HepG2 (cell line): ENCODE measurements around the gene OGFOD3. TPM values are rescaled to one million over a fixed set of nuclear protein-coding genes. Genes with fewer than 3 reads are reported as not detected.

ENCODE experiments used
- BHLHE40 ChIP-seq: IDR thresholded peaks from 2 replicates; pipeline ENCODE4 v1.6.1; 2011; ENCODE audit warnings: low read length, improper control_type of control experiment
- CC2D1A ChIP-seq: sonication (generic); formaldehyde crosslinking; IDR thresholded peaks from 2 replicates; pipeline ENCODE4 v1.8.1; 2023; ENCODE audit warnings: mild to moderate bottlenecking, missing genetic modification reagents
- GZF1 ChIP-seq: sonication (generic); formaldehyde crosslinking; IDR thresholded peaks from 2 replicates; pipeline ENCODE4 v1.5.1; 2020; ENCODE audit warnings: mild to moderate bottlenecking, missing genetic modification reagents
- JUN ChIP-seq: sonication (generic); formaldehyde crosslinking; IDR thresholded peaks from 2 replicates; pipeline ENCODE4 v1.4.0; 2020; ENCODE audit warnings: mild to moderate bottlenecking, missing genetic modification reagents
- RARA ChIP-seq: IDR thresholded peaks from 2 replicates; pipeline ENCODE4 v1.6.1; 2016; ENCODE audit warnings: missing genetic modification reagents, missing compliant biosample characterization
- TBX3 ChIP-seq: fragments of 450-650 bp; IDR thresholded peaks from 2 replicates; pipeline ENCODE4 v1.6.1; 2017; ENCODE audit warnings: antibody characterized with exemption, mild to moderate bottlenecking, inconsistent platforms, borderline replicate concordance
- TGIF2 ChIP-seq: IDR thresholded peaks from 2 replicates; pipeline ENCODE4 v1.6.1; 2016; ENCODE audit warnings: control low read depth, missing compliant biosample characterization
- ZFP91 ChIP-seq: sonication (generic); formaldehyde crosslinking; IDR thresholded peaks from 2 replicates; pipeline ENCODE4 v1.9.0; 2022; ENCODE audit warnings: missing genetic modification reagents, mild to moderate bottlenecking, borderline replicate concordance
- ZNF143 ChIP-seq: sonication (generic); formaldehyde crosslinking; IDR thresholded peaks from 2 replicates; pipeline ENCODE4 v1.4.0; 2020; ENCODE audit warnings: missing genetic modification reagents
- polyA plus RNA-seq, 8 experiments: library from polyadenylated mRNA; depleted of rRNA in 3 of 8; stranded (reverse) in 7 of 8; unstranded in 1 of 8; fragments of >200 nt; fragmentation: Illumina TruSeq in 4 of 8; extraction: Trizol in 4 of 8; gene quantifications; 2 replicates each; pipeline versions ENCODE4 v1.2.1 to v1.2.3, GENCODE V29; 2011 to 2016; ENCODE audit warnings: low read depth in 4 of 8, missing spikeins in 1 of 8, mixed read lengths in 1 of 8; ENCODE audit not compliant: insufficient read depth in 1 of 8
- total RNA-seq, 5 experiments: library from RNA; depleted of rRNA; stranded (reverse); fragments of >200 nt; fragmentation: Illumina TruSeq; extraction: Trizol; gene quantifications; 2 replicates each; pipeline ENCODE4 v1.2.3, GENCODE V29; 2016; ENCODE audit warnings: low read depth in 1 of 5
- TF ChIP-seq, protein P1 (sequence below), 2 experiments: sonication (generic) in 1 of 2; formaldehyde crosslinking in 1 of 2; IDR thresholded peaks; 2 replicates each; pipeline versions ENCODE4 v1.4.0 to v1.6.1; 2018 to 2020; ENCODE audit warnings: missing genetic modification reagents in 2 of 2, borderline replicate concordance in 1 of 2, low read depth in 1 of 2, mild to moderate bottlenecking in 1 of 2, missing biosample characterization in 1 of 2
- TF ChIP-seq, protein P2 (sequence below): IDR thresholded peaks from 2 replicates; pipeline ENCODE4 v1.6.1; 2016
- TF ChIP-seq, protein P3 (sequence below), 2 experiments: fragments of 450-650 bp in 1 of 2; sonication (generic) in 1 of 2; formaldehyde crosslinking in 1 of 2; IDR thresholded peaks; 2 replicates each; pipeline versions ENCODE4 v1.6.1 to v1.8.0; 2016 to 2022; ENCODE audit warnings: antibody characterized with exemption in 1 of 2, mild to moderate bottlenecking in 1 of 2, missing genetic modification reagents in 1 of 2

Gene OGFOD3
- total and polyA plus RNA-seq, 2 of the 13 experiments (the other 11 are each of a cell fraction or from before 2014, with no cell fraction given): 40.0 to 42.1 TPM

DNA sequence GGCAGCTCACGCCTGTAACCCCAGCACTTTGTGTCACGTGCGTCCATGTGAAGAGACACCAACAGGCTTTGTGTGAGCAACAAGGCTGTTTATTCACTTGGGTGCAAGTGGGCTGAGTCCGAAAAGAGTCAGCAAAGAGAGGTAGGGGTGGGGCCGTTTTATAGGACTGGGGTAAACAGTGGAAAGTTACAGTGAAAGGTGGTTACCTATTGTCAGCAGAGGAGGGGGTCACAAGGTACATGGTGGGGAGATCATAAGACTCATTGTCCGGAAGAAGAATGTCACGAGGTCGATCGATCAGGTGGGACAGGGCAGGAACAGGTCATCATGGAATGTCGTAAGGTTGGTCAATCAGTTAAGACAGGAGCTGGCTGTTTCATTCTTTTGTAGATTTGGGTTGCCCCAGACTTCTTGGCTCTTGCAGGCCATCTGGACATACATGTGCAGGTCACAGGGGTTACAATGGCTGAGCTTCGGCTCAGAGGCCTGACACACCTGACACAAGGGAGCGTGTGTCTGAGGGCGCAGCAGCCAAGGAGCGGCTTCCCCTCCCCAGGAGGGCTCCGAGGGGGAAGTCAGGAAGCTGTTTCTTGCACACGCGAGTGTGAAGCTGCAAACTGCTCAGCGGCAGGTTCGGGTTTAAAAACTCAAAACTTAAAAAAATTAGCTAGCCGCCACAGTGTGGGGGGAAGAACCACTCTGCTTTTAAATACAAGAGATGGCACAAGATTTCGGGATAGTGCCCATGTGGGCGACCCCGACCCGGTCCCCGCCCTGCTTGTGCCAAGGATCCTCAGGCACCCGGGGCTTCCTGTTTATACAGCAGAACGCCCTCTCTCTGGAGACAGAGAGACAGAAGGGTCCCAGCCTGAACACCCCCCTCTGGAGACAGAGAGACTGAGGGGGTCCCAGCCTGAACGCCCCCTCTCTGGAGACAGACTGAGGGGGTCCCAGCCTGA lies 71.8 kb downstream of the OGFOD3 start (continued):
- TF ChIP-seq, protein P1, sequence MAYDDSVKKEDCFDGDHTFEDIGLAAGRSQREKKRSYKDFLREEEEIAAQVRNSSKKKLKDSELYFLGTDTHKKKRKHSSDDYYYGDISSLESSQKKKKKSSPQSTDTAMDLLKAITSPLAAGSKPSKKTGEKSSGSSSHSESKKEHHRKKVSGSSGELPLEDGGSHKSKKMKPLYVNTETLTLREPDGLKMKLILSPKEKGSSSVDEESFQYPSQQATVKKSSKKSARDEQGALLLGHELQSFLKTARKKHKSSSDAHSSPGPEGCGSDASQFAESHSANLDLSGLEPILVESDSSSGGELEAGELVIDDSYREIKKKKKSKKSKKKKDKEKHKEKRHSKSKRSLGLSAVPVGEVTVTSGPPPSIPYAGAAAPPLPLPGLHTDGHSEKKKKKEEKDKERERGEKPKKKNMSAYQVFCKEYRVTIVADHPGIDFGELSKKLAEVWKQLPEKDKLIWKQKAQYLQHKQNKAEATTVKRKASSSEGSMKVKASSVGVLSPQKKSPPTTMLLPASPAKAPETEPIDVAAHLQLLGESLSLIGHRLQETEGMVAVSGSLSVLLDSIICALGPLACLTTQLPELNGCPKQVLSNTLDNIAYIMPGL (CRISPR knock-in tag; IDR thresholded peaks at IDR 0.05; ENCODE audit: borderline replicate concordance in 1 of 2, low read depth in 1 of 2): peak in 1 of 2 experiments; percentile 77; a peak in 2 of 4 replicates
- peak; percentile 63; the same call in 1 of the 2 replicates for TF ChIP-seq GZF1 (CRISPR knock-in tag)
- TF ChIP-seq BHLHE40: peak; percentile 96
- TF ChIP-seq RARA (CRISPR knock-in tag): peak; percentile 100
- TF ChIP-seq, protein P2, sequence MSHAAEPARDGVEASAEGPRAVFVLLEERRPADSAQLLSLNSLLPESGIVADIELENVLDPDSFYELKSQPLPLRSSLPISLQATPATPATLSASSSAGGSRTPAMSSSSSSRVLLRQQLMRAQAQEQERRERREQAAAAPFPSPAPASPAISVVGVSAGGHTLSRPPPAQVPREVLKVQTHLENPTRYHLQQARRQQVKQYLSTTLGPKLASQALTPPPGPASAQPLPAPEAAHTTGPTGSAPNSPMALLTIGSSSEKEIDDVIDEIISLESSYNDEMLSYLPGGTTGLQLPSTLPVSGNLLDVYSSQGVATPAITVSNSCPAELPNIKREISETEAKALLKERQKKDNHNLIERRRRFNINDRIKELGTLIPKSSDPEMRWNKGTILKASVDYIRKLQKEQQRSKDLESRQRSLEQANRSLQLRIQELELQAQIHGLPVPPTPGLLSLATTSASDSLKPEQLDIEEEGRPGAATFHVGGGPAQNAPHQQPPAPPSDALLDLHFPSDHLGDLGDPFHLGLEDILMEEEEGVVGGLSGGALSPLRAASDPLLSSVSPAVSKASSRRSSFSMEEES (CRISPR knock-in tag): peak; percentile 100
- TF ChIP-seq ZFP91 (CRISPR knock-in tag): peak; percentile 54; the same call in 1 of the 2 replicates
- TF ChIP-seq CC2D1A: no peak
- peak; percentile 89 for TF ChIP-seq JUN (CRISPR knock-in tag)
- peak; percentile 84; the same call in 1 of the 2 replicates for TF ChIP-seq TGIF2 (CRISPR knock-in tag)
- peak; percentile 52; the same call in 1 of the 2 replicates for TF ChIP-seq ZNF143
- TF ChIP-seq, protein P3, sequence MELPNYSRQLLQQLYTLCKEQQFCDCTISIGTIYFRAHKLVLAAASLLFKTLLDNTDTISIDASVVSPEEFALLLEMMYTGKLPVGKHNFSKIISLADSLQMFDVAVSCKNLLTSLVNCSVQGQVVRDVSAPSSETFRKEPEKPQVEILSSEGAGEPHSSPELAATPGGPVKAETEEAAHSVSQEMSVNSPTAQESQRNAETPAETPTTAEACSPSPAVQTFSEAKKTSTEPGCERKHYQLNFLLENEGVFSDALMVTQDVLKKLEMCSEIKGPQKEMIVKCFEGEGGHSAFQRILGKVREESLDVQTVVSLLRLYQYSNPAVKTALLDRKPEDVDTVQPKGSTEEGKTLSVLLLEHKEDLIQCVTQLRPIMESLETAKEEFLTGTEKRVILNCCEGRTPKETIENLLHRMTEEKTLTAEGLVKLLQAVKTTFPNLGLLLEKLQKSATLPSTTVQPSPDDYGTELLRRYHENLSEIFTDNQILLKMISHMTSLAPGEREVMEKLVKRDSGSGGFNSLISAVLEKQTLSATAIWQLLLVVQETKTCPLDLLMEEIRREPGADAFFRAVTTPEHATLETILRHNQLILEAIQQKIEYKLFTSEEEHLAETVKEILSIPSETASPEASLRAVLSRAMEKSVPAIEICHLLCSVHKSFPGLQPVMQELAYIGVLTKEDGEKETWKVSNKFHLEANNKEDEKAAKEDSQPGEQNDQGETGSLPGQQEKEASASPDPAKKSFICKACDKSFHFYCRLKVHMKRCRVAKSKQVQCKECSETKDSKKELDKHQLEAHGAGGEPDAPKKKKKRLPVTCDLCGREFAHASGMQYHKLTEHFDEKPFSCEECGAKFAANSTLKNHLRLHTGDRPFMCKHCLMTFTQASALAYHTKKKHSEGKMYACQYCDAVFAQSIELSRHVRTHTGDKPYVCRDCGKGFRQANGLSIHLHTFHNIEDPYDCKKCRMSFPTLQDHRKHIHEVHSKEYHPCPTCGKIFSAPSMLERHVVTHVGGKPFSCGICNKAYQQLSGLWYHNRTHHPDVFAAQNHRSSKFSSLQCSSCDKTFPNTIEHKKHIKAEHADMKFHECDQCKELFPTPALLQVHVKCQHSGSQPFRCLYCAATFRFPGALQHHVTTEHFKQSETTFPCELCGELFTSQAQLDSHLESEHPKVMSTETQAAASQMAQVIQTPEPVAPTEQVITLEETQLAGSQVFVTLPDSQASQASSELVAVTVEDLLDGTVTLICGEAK (IDR thresholded peaks at IDR 0.05): no peak
- TF ChIP-seq, protein P3 (CRISPR knock-in tag; IDR thresholded peaks at IDR 0.05): peak; percentile 78
- peak; percentile 91; the same call in 1 of the 2 replicates for TF ChIP-seq TBX3
